K562 (cell line): ENCODE results near the gene ATP6V0C.

ENCODE experiments used
- CHD2 ChIP-seq: IDR thresholded peaks from 2 replicates; pipeline ENCODE4 v1.6.1; 2011; ENCODE audit warnings: low read depth, low read length
- HNRNPK ChIP-seq: fragments of 200-400 bp; formaldehyde crosslinking; IDR thresholded peaks from one replicate; pipeline ENCODE4 v1.6.1; 2018; ENCODE audit warnings: mild to moderate bottlenecking, low read depth, low read length; ENCODE audit not compliant: poor library complexity, severe bottlenecking
- POLR2A ChIP-seq: fragments of 450-650 bp; conservative IDR thresholded peaks from 2 replicates; pipeline ENCODE4 v1.6.1; 2016
- RFX5 ChIP-seq: IDR thresholded peaks from 2 replicates; pipeline ENCODE4 v1.6.1; 2011; ENCODE audit warnings: low read depth, mild to moderate bottlenecking, improper control_type of control experiment, low read length
- TAF1 ChIP-seq: IDR thresholded peaks from 2 replicates; pipeline ENCODE4 v1.6.1; 2011; ENCODE audit warnings: mild to moderate bottlenecking, low read length, moderate library complexity; ENCODE audit not compliant: insufficient read depth, control insufficient read depth, severe bottlenecking; ENCODE audit errors: extremely low read depth
- ZBED1 ChIP-seq: IDR thresholded peaks from 2 replicates; pipeline ENCODE4 v1.6.1; 2014
- ZEB2 ChIP-seq: fragments of 450-650 bp; IDR thresholded peaks from 2 replicates; pipeline ENCODE4 v1.6.1; 2016
- TF ChIP-seq, protein P1 (sequence below): fragments of 150-350 bp; conservative IDR thresholded peaks from 2 replicates; pipeline ENCODE4 v1.6.1; 2014; ENCODE audit warnings: low read length
- TF ChIP-seq, protein P2 (sequence below), 3 experiments: IDR thresholded peaks in 2 of 3; conservative IDR thresholded peaks in 1 of 3; 2 replicates each; pipeline ENCODE4 v1.5.1; 2011 to 2012; ENCODE audit warnings: low read length in 3 of 3, mild to moderate bottlenecking in 3 of 3, control low read depth in 2 of 3, improper control_type of control experiment in 1 of 3, inconsistent platforms in 1 of 3, low read depth in 1 of 3, mixed read lengths in 1 of 3, moderate library complexity in 1 of 3; ENCODE audit not compliant: insufficient read depth in 2 of 3

DNA sequence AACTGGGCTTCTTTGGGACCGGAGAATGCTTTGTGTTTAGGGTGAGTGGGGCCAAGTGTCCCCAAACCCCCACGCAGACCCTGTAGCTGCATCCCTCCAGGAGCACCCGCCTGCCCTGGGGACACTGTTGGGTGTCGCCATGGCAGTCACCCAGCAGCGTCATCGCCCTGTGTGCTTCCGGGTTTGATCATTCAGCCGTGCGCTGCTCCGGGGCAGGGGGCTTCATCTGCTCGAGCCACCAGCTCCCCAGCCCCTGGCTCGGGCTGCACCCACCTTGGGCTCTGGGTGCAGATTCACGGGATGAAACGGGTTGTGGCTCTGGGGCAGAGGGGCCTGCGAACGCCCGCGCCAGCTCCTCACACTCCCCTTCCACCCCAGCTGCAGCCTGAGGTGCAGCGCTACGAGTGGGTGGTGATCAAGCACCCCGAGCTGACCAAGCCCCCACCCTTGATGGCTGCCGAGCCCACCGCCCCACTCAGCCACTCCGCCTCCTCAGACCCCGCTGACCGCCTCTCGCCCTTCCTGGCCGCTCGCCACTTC lies 13.8 kb upstream of the ATP6V0C start:
- TF ChIP-seq ZEB2 (no peak), HNRNPK (no peak), POLR2A (no peak), CHD2 (no peak), ZBED1 (no peak), TAF1 (no peak), RFX5 (no peak)
- TF ChIP-seq, protein P1, sequence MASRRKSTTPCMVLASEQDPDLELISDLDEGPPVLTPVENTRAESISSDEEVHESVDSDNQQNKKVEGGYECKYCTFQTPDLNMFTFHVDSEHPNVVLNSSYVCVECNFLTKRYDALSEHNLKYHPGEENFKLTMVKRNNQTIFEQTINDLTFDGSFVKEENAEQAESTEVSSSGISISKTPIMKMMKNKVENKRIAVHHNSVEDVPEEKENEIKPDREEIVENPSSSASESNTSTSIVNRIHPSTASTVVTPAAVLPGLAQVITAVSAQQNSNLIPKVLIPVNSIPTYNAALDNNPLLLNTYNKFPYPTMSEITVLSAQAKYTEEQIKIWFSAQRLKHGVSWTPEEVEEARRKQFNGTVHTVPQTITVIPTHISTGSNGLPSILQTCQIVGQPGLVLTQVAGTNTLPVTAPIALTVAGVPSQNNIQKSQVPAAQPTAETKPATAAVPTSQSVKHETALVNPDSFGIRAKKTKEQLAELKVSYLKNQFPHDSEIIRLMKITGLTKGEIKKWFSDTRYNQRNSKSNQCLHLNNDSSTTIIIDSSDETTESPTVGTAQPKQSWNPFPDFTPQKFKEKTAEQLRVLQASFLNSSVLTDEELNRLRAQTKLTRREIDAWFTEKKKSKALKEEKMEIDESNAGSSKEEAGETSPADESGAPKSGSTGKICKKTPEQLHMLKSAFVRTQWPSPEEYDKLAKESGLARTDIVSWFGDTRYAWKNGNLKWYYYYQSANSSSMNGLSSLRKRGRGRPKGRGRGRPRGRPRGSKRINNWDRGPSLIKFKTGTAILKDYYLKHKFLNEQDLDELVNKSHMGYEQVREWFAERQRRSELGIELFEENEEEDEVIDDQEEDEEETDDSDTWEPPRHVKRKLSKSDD, result no peak
- TF ChIP-seq, protein P2, sequence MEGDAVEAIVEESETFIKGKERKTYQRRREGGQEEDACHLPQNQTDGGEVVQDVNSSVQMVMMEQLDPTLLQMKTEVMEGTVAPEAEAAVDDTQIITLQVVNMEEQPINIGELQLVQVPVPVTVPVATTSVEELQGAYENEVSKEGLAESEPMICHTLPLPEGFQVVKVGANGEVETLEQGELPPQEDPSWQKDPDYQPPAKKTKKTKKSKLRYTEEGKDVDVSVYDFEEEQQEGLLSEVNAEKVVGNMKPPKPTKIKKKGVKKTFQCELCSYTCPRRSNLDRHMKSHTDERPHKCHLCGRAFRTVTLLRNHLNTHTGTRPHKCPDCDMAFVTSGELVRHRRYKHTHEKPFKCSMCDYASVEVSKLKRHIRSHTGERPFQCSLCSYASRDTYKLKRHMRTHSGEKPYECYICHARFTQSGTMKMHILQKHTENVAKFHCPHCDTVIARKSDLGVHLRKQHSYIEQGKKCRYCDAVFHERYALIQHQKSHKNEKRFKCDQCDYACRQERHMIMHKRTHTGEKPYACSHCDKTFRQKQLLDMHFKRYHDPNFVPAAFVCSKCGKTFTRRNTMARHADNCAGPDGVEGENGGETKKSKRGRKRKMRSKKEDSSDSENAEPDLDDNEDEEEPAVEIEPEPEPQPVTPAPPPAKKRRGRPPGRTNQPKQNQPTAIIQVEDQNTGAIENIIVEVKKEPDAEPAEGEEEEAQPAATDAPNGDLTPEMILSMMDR (IDR thresholded peaks at IDR 0.05 in 2 of 3, conservative IDR thresholded peaks at IDR 0.05 in 1 of 3; ENCODE audit: insufficient read depth in 2 of 3, low read depth in 1 of 3, low read length in 3 of 3), result no peak
